T-helper 22 cell (primary cell): ENCODE measurements around the gene UMPS.
"Not testable (repeated sequence)": the region's sequence is repeated elsewhere in the genome, so short reads cannot be mapped to it uniquely, and the experiment has no call there.

Experiments
- DNase-seq: peaks from one replicate; pipeline ENCODE4 v3.0.0-alpha.2; 2020; ENCODE audit warnings: low read depth

Gene UMPS

DNA sequence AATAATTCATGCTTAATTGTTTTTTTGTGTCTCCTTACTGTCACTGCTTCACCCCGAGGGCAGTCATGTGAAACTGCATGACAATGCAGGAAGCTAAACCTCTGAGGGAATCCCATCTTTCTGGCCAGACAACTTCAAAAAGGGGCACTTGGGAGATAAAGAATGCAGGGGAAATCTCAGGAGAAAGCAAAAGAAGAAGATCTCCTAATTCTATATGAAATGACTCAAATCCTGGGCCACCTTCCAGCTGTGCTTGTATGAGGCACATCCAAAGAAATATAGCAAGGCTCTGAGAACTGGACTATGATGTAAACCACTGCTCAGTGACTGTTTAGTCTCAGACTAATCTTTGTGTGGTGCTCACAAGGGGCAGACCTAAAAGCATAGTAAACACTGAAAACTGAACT, 22.6 kb upstream of the UMPS start:
- DNase-seq: no peak

GRCh38 chr3:124714223-124714853, 15.9 kb upstream of the UMPS start:
- no peak for DNase-seq

- DNase-seq: no peak
These were observed 7.7 kb upstream of the UMPS start for GRCh38 chr3:124722589-124722988.

DNA sequence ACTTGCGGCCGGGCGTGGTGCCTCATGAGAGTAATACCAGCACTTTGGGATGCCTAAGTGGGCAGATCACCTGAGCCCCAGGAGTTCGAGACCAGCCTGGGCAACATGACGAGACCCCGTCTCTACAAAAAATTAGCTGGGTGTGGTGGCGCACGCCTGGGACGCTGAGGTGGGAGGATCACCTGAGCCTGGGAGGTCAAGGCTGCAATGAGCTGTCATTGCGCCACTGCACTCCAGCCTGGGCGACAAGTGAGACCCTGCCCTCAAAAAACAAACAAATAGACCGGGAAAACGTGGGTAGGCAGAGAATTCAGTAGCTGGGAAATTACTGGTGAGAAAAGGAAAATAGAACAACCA, 667 bp downstream of the UMPS start:
- no peak for DNase-seq

GRCh38 chr3:124731760-124732159, 1.5 kb downstream of the UMPS start:
- no peak for DNase-seq

DNA sequence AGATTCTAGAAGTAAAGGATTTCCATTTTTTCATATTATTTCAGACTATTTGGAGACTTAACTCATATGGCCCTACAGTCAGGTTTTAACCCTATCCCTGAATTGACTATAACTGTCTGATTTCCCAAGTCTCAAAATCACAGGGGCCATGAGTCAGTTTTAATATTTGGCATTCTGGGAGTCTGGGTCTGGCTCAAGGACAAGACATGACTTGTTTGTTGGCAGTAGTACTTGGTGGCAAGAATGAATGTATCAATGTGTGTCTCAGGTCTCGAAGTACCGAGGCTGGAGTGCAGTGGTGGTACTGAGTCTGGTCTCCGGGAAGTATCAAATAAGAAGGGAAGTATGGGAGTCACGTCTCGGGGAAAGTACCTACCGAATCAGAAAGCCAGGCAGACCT, 10.8 kb downstream of the UMPS start:
- DNase-seq: no peak

GRCh38 chr3:124745756-124746155, 15.5 kb downstream of the UMPS start:
- DNase-seq: no peak

DNA sequence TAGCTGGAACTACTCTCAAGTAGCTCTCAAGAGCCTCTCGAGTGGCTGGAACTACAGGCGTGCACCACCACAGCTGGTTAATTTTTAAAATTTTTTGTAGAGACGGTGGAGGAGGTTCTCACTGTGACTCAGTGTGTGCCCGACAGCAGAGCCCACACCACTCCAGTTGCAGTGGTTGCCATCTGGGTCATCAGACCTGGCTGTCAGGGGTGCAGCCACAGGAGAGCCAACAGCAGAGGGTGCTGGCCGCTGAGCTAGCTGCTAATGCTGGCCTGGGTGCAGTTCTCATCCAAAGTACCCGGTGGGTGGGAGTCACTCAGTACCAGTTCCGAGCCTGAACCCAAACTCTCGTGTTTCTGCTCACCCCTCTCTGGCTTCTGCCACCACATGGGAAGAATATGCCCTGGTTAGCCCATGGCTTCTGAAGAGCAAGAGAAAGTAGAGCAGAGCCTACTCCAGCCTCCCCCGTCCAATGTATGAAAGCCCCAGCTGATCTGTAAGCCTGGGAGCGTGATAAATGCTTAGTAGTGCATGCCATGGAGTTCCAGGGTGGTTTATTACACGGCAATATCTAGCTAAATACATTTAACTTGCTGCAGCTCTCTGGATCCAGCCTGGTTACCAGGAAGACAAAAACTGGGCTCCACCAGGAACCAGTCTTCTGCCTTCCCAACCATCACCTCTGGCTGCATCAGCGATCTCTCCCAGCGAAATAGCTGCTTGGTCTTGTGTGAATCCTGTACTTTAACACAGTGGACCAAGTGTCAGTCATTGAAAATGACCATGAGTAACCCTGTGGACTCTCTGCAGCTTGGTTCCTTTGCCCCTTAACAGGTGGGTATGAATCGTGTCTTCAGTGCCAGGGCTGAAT, 17.1 kb downstream of the UMPS start:
- DNase-seq: no peak

DNA sequence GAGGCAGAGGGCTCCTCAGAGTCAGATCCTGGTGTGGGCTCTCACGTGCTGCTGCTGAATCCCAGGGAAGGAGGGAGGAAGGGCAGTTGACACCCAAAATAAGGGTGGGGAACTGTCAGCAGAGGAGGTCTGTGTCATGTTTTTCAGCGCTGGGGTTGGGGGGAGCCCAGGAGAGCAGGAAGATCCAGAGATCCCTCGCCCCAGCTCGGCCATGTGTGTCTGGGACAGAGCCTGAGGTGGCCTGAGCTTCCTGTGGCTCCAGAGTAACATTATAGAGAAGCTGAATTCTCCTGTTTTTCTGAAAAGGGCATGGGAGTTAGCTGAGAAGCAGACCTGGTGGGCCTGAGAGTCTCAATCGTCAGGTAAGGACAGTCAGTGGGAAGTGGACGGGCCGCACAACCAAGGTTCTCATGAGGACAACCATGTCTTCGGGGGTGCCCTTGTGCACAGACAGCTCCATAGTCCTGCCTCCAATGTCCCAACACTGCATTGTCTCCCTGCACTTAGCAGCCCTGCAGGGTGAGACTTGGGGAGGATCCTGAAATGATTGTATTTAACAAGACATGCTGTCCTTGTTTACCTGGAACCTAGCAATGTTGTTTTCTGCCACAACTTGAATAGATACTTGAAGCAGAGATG, 18.4 kb downstream of the UMPS start:
- DNase-seq: no peak

GRCh38 chr3:124749877-124750276, 19.6 kb downstream of the UMPS start:
- DNase-seq: not testable (repeated sequence)

- no peak for DNase-seq
These were observed 21.2 kb downstream of the UMPS start for GRCh38 chr3:124751501-124751900.

DNA sequence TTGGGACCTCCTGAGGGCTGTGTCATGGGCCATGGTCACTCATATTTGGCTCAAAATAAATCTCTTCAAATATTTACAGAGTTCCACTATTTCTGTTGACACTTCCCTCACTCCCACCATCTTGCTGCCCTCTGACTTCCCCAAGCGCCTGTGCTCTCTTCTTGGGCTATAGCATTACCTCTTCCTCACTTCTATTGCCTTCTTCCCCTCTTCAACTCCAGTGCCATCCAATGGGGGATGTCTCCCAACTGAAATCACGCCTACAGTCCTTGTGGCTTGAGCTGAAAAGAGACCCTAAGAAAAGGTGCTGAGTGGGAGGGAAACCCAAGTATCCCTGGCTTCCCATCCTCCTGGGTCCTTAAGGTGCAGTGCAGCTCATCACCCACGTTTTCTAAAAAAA, 21.8 kb downstream of the UMPS start:
- no peak for DNase-seq

DNA sequence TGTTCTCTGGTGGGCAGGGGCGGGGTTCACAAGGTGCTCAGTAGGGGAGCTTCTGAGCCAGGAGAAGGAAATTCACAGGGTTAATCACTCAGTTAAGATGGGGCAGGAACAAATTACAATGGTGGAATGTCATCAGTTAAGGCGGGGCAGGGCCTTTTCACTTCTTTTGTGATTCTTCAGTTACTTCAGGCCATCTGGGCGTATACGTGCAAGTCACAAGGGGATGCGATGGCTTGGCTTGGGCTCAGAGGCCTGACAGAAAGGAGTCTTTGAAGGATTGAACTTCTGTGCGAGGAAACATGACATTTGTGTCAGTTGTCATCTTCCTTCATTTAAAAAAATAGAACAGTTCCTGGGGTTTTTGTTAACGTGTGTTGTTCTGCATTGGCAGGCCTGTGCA, 27.7 kb downstream of the UMPS start:
- DNase-seq: not testable (repeated sequence)

DNA sequence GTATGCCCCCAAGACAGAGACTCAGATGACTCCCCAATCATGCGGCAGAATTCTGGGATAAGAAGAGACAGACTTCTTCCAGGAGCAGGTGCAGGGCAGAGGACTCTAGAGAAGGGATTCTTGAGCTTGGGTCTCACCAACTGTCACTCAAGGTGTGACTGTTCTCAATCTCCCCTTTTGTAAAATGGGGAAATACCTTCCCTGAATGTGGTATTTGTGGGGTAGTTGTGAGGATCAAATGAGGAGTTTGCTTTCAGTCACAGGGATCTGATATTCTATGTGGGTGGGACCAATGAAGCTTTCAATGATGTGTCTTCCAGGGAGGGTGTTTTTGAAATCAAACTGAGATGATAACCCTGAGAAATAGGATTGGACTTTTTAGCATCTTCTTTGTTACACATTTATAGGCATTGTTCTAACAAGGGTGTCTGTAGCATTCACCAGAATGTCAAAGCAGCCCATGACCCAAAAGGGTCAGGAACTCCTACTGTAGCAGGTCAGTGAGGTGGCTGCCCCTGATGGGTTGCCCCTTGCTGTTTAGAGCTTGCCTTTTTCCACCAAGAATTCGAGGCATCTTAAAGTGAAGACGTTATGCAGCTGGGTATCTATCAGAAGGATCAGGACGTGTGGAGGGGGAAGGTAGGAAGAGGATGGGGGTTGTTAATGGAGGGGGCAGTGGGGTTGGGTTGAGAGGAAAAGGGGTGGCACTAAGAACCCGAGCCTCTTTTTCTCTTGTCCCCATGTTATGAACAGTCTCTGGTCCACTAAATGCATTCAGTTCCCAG, 28.8 kb downstream of the UMPS start:
- DNase-seq: no peak

DNA sequence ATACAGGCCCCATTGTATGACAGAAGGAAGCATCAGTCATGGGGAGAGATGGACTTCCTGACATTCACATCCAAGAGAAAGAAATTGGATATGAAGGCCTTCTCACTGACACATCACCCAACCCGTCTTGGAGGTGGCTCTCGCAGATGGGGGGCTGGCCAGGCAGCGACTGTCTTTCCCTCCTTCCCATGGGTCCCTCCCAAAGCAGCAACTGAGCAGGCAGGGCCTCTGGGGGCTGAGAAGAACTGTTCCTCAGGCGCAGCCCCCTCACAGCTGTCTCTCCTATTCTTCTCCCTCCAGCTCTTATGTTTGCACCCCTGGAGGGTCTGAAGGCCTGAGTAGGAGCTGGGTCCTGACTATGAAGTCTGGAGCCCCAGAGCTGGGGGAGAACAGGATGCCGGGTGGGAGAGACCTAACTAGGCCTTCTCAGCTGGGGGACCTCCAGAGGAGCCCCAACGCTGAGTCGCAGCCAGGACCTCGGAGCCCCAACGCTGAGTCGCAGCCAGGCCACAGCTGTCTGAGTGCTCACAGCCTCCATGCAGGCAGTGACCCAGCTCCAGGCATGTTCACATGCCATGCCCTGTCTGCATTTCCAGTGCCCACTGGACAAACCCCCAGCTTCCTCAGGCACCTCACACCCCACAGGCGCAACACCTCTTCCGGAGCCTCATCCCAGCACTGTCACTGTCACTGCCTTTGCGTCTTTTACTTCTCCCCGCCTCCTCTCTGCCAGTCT, 29.6 kb downstream of the UMPS start:
- DNase-seq: no peak

GRCh38 chr3:124760601-124761000, 30.3 kb downstream of the UMPS start:
- no peak for DNase-seq

DNA sequence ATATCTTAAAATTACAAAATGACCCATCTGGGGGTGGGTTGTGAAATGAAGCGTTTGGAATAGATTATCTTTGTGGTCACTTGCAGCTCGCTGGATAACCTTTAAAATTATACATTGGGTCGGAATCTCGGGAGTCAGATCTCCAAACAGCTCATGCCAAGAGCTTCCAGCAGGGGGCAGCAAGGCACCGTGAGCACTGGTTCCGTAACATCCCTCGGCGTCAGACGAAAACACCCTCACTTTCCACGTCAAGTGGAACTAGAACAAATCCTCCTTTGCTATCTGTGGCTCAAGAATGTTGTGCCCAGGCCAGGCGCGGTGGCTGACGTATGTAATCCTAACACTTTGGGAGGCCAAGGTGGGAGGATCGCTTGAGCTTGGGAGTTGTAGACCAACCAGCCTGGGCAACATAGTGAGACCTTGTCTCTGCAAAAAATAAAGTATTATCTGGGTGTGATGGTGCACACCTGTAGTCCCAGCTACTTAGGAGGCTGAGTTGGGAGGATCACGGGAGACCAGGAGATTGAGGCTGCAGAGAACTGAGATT, 31.1 kb downstream of the UMPS start:
- peak; percentile 34 for DNase-seq

DNA sequence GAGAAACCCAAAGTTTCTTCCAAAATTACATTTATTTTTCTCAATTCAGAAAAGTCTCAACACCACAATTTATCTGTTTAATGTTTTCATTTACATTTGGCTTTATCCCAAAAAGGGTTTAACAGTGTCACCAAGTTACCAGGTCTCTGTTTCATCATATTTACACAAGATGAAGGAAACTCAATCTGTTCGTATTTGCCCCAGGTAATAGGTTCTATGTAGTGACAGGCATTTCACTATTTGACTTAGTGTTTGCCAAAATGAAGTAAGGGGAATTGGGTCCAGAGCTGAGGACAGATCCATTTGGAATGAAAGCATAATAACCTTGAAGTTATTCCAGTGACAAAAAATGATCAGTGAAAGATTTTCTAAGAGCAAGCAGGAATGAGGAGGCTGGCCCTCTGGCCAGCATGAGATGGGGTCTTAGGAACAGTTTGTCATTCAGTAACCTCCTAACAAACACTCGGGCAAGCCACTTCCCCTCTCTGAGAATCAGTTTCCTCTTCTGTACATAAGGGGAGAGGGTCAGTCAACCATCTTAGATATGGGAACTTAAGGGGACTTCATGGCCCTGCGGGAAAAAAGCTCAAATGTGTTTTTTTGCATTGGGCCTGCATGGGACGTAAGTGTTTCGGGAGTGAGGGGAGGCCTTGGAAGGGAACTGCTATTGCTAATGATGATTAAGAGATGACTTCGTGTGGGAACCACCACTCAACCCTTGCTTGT, 31.8 kb downstream of the UMPS start:
- no peak for DNase-seq

GRCh38 chr3:124762661-124763011, 32.4 kb downstream of the UMPS start:
- no peak for DNase-seq

- DNase-seq: no peak
These were observed 33.0 kb downstream of the UMPS start for GRCh38 chr3:124763206-124763605.
